ENCODE measurements around the gene WWOX.

GRCh38 chr16:78118469-78119025 lies 19.1 kb downstream of the WWOX start:
- no peak for TF ChIP-seq CTCF (conservative IDR thresholded peaks at IDR 0.05 in 1 of 2, IDR thresholded peaks at IDR 0.05 in 1 of 2; ENCODE audit: extremely low read depth in 1 of 2, insufficient read depth in 1 of 2, low read depth in 1 of 2, low read length in 2 of 2)
- no peak for TF ChIP-seq EZH2 (IDR thresholded peaks at IDR 0.05; ENCODE audit: borderline replicate concordance, low read length)

Measured in mammary epithelial cell (primary cell).